HG03139 (cell line): ENCODE measurements around the gene CAPN15.
"Not testable (repeated sequence)": the region's sequence is repeated elsewhere in the genome, so short reads cannot be mapped to it uniquely, and the experiment has no call there.

Experiments
- ATAC-seq: cut with Tn5 transposase; IDR thresholded peaks from one replicate; pipeline ENCODE4 v1.9.1; 2021; ENCODE audit not compliant: unreplicated experiment

Gene CAPN15

DNA sequence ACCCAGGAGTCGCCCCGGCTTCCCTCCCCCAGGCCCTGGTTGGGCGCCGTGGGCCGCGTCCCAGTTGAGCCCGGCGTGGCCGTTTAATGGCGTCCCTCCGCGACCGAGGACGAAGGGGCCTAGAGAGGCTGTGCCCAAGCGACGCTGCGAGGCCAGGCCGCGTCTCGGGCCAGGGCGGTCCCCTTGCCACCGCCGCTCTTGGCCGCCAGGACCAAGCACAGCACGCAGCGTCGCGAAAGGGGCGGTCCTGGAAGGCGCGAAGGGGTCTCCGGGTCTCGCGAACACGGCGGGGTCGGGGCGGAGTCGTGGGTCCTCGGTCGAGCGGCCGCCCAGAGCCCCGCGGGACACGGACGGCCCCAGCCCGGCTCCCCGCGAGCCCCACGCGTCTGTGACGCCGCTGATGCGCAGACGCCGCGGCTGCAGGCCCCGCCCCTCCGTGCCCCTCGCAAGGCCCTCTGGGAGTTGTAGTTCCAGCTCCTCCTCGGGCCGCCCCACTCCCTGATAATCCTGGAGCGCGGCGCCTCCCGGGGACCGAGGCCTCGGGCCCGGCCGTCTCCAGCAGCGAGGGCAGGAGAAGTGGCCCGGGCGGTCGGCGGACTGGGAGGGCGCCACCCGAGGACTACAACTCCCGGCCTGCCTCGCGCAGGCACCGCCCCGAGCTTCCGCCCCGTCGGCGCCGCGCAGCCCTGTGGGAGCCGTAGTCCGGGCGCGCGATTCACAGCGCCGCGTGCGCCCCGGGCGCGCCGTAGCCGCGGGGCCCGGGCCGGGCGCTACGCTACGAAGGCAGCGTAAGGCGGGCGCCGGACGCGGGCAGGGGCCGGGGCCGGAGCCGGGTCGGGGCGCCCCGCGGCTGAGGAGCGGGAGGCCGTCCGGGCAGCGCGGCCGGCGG, at the start of gene CAPN15:
TSS of gene CAPN15 (plus strand) at position 698 of the 889 bp plus-strand sequence. CDS start 19,127 bp downstream, outside the sequence.
- peak; percentile 52 for ATAC-seq

DNA sequence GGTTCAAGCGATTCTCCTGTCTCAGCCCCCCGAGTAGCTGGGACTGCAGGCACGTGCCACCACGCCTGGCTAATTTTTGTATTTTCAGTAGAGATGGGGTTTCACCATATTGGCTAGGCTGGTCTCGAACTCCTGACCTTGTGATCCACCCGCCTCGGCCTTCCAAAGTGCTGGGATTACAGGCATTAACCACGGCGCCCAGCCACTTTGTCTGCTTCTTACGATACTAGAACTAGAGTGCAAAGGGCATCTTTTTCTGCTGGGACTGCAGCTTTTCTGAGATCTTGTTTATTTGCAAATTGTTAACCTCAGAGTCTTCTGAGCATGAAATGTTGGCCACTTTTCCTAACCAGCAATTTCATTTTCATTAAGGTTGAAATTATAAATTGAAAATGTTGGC, 49.2 kb upstream of the CAPN15 start:
- ATAC-seq: not testable (repeated sequence)

DNA sequence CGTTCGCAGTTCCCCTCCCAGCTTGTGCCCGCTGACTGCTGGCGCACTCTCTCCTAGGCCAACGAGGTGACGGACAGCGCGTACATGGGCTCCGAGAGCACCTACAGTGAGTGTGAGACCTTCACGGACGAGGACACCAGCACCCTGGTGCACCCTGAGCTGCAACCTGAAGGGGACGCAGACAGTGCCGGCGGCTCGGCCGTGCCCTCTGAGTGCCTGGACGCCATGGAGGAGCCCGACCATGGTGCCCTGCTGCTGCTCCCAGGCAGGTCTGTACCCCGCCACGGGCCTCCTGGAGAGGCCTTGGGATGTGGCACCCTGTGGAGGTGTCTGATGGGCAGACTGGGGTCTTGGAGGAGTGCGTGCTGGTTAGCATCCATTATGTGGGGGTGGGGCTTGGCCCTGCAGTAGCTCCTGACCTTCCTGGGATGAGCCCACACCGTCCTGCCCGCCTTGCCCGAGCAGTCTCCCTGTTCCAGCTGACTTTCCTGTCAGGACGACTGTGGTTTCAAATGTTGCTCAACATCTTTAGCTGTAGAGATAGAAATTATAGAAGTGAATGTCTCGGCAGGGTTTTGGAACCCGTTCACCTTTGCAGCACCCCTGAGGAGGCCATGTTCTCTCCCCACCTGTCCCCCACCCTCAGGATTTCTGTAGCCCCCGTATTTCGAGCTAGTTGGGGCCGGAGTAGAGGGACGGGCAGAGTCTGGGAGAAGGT, 44.9 kb upstream of the CAPN15 start:
- ATAC-seq: no peak

DNA sequence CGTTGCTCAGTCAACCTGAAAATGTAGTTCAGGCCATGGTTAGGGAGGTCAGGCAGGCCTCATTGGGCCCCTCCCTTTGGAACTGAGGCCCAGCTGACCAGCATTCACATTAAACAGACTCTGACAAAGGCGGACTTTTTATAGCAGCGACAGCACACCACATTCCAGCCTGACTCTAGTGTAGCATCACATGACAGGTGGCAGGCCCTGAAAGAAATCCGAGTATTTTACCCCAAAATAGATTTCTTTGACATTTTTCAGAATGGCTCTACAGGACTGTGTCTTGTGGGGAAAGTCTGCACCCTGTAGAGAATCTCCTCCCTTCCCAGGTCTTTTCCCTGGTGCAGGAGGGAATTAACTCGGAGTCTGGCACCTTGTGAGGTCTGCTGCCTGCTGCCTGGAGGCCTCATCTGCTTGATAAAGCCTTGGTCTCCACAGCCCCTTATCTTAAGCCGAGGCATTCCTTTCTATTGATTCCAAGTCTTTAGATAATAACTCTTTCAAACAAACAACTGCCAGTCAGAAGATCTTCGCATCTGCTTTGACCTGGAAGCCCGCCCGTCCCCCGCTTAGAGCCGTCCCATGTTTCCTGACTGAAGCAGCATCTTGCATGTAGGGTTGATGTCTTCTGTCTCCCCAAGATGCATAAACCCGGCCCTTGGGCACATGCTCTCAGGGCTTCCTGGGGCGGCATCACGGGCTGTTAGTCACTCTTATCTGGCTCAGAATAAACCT, 44.0 kb upstream of the CAPN15 start:
- no peak for ATAC-seq

DNA sequence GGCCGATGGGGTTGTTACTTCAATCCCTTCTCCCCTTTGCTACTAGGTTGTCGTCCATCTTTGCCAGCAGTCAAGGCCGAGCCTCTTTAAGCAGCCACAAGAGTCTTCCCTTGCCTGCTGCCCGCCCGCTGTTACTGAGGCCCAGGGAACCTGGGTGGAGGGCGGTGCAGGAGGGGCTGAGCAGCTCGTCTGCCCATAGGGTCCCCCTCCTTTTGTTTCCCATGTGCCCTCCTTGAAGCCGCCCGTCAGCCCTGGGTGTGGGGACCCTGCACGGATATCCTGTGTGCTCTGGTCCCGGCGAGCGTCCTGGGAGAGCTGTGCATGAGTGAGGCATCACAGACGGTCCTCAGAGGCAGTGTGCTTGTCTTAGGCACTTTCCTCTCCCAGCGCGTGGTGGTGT, 37.9 kb upstream of the CAPN15 start:
- ATAC-seq: no peak

DNA sequence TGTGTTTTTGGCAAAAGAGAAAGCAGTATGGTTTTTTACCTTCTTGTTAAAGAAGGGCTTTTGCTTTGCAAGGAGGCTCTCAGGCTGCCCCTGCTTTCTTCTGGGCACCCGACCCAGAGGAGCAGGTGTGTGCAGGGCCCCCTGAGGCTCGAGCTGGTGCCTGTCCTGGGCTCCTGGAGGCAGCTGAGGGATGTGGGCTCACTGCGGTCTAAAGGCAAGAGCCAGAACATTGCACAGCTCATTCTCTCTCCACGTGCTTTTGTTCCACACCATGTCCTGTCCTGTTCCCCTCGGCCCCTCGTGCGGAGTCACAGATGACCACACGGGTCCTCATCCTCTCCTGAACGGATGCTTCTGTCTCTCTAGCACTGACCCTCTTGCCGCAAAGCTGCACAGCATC, 36.7 kb upstream of the CAPN15 start:
- no peak for ATAC-seq

DNA sequence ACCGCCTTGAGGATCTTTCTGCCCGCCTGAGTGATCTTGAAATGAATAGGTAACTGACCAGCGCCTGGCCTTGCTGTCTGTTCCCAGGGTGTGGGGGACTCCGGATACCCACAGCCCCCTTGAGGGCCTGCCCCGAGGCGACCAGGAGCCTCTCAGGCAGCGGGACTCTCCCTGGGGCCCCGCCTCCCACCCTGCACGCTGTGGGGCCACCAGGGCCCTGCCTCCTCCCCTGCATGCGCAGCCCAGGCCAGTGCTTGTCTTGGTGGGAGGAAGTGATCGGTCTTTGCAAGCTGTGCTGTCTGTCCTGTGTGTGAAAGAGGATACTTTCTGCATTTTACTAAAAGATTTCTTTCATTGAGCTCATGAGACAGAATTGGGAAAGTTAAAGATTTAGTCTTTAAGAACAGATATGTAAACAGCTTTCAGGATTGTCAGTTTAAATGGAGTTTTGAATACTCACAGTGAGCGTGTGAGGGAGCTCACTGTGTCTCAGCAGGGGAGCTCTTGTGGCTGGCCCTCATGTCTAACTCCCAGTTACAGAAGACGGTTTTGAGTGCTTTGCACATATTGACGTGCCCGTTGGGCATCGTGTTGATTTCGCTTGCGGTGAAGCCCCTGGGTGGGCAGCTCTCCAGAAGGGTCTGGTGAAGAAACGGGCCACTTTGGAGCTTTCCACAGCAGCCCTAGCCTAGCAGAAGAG, 36.1 kb upstream of the CAPN15 start:
- ATAC-seq: no peak

DNA sequence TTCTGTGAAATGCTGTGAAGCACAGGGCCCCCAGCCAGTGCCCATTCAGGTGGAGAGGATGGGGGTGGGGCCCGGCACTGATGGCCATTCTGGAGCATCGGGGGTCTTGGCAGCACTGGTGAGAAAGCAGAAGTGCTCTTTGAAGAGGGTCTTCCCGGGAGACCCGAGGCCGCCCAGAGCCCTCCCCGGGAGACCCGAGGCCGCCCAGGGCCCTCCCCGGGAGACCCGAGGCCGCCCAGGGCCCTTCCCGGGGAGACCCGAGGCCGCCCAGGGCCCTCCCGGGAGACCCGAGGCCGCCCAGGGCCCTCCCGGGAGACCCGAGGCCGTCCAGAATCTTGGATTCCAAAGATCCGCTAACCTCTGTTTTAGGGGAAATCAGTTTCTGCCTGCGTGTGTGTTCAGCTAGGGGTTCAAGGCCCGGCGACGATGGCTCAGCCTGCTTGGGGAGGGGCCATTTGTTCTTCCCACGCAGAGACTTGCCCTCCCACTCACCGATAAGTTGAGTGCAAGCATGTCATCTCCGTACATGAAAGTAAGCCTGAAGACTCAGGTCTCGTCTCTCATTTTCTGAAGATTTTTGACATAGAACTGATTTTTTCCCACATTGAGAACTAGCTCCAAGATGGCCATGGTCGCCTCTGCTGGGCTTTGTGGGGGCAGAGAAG, 35.2 kb upstream of the CAPN15 start:
- no peak for ATAC-seq

DNA sequence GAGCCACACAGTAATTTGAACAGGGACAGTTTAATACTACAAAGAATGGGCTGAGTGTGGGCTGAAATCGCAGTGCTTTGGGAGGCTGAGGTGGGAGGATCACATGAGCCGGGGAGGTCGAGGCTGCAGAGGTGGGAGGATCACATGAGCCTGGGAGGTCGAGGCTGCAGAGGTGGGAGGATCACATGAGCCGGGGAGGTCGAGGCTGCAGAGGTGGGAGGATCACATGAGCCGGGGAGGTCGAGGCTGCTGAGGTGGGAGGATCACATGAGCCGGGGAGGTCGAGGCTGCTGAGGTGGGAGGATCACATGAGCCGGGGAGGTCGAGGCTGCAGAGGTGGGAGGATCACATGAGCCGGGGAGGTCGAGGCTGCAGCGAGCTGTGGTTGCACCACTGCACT, 32.8 kb upstream of the CAPN15 start:
- ATAC-seq: not testable (repeated sequence)

DNA sequence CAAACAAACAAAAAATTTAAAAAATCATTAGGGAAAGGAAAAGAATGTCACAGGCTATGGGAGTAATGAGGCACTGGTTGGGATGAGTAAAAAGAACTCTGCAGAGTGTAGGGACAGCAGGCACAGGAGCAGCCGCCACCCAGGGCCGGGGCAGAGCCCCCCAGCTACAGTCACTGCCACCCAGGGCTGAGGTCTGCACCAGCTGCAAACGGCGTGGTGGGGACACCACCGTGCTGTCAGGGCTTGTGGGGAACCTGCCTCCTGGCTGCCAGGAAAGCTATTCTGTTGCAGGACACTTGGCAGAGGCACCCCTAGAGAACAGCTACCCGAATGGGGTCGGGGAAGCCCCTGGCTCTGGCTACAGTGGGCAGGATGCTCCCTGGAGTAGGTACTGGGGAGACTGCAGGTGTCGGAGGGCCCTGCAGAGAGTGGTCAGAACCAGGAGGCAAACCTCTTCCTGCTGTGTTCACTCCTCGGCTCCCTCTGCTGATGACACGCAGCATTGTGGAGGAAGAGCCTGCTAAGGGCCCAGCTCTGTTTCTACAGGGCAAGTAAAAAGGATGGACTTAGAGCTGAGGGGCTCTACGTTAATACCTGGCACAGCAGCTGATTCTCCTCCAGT, 32.3 kb upstream of the CAPN15 start:
- ATAC-seq: no peak

DNA sequence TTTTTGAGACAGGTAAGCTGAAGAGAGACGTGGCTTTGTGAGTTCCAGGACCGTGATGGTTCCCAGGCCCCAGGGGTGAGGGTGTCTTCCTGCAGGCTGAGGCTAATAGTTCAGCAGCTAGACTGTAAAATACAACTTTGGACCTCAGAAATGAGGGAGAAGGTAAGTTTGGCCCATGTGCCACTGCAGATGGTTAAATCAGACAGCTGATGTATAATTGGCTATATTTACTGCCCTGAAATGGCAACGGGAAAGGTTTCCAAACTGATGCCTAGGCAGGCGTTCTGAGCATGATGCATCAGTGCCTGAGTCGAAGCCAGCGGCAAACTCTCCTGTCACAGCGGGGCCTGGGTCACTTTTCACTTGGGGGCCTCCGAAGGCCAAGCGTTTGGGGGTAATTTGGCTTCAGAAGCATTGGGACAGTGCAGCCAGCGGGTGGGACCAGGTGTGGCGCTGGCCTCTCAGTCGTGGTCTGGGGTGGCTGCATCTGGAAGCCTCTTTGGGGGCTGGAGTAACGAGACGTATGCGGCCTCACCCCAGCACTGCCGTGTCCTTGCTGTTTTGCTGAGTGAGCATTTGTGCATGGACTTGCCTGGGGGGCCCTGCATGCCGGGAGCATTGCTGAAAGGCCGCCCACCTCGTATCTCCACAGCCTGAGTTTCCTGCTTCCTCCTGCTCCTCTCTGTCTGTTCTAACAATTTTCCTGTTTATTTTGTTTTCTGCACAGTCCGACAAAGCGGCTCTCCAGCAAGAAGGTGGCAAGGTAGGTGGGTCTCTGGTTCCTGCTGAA, 31.2 kb upstream of the CAPN15 start:
- no peak for ATAC-seq

DNA sequence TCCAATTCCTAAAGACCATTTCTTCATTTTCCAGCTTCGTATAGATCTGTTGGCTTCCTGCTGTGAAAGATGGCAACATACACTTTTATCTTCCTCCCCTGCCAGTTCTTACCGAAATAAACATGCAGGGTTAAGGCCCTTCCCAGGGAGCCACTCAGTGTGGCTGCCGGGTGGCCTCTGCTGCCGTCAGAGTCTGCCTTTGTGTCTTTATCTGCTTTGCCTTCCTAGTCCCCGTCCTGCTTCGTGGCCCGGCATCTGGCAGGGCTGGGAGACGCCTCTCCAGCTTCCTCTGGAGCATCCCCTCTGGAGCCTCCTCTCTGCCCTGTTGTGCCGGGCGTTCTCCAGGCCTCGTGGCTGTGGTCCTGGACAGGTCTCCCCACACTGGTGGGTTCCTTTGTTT, 30.3 kb upstream of the CAPN15 start:
- no peak for ATAC-seq

DNA sequence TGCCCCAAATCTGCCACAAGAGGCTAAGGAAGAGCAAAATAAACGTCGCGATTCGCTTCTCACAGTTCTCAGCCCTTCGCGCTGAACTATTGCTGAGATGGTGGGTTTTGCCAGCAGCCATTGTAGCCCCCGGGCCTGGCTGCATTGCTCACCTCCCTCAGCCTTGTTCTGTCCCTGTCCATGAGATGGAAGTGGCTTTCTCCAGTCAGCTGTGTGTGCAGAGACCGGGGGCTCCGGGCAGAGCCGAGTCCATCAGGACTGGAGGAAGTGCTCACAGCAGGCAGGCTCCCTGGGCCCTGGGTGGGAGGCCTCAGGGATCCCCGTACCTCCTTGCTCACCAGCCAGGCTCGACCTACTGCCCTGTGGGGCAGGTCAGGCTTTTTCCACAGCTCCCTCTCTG, 27.6 kb upstream of the CAPN15 start:
- no peak for ATAC-seq

DNA sequence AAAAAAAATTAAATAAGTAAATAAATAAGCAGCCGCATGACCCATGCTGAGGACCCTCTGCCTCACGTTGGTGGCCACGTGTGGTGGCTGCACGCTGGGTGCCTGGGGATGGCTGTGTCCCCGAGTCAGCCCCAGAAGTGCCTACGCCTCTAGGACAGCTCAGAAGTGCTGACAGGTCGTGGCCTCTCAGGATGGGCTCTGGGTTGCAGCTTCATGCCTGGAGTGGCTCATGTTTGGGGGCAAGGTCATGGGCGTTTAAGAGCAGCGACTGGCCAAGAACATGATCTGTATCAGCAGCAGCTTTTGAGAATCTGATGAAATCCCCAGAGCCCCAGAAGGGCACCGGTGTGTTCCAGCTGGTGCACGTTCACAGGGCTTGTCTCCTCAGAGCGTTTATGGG, 26.8 kb upstream of the CAPN15 start:
- ATAC-seq: no peak

DNA sequence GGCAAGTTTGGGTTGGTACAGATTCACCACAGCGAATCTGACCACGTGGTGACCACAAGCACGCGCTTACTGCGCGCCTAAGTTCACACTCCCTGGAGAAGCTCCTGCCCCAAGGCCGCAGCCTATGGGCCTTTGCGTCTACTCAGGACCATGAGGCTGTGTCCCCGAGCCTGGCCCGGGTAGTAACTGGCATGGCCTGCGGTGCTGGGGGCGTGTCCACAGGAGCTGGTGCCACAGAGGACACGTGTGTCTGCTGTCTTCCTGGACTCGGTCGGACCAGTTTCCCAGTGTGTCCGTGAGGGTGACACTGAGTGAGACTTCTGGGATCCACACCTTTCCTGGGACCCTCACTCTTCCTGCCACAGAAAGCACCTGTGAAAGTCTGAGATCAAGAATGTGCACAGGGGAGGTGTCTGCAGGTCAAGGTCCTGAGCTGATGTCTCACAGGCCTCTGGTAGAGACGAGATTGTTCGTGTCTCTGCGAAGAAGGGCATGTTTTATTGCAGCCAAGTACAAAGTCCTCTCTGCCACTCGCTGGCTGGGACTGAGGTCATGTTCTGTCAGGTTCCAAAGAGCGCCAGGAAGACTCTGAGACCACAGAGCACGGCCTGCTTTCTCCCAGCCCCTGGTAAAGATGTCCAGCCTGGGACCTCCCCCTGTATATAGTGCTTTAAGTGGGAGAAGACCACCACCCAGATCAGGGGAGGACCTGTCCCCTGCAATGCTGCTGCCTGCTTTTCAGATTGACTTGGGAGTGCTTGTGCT, 25.2 kb upstream of the CAPN15 start:
- no peak for ATAC-seq

DNA sequence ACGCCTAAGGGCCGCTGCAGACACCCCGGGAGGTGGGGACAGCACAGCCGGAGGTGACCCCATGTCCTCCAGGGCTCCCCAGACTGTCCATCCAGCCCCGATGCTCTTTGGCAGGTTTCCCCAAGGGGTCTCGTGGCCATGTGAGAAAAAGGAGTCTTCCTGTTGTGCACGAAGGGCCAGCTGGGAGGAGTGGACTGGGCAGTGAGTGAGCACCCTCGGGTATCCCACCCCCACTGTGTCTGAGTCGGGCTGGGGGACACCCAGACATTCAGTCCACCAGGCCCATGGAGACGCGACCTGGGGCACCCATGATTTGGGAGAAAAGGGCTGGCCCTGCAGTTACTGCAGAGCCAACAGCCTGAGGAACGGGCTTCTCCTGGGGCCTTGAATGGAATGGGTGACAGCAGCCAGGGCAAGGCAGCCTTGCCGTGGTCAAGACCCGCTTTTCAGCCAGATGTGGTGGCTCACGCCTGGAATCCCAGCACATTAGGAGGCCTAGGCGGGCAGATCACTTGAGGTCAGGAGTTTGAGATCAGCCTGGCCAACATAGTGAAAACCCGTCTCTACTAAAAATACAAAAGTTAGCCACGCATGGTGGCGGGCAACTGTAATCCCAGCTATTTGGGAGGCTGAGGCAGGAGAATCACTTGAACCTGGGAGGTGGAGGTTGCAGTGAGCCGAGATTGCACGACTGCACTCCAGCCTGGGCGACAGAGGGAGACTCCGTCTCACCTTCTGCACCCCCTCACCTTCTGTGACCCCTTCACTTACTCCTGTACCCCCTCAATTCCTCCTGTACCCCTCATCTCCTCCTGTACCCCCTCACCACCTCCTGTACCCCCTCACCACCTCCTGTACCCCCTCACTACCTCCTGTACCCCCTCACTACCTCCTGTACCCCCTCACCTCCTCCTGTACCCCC, 24.1 kb upstream of the CAPN15 start:
- no peak for ATAC-seq

DNA sequence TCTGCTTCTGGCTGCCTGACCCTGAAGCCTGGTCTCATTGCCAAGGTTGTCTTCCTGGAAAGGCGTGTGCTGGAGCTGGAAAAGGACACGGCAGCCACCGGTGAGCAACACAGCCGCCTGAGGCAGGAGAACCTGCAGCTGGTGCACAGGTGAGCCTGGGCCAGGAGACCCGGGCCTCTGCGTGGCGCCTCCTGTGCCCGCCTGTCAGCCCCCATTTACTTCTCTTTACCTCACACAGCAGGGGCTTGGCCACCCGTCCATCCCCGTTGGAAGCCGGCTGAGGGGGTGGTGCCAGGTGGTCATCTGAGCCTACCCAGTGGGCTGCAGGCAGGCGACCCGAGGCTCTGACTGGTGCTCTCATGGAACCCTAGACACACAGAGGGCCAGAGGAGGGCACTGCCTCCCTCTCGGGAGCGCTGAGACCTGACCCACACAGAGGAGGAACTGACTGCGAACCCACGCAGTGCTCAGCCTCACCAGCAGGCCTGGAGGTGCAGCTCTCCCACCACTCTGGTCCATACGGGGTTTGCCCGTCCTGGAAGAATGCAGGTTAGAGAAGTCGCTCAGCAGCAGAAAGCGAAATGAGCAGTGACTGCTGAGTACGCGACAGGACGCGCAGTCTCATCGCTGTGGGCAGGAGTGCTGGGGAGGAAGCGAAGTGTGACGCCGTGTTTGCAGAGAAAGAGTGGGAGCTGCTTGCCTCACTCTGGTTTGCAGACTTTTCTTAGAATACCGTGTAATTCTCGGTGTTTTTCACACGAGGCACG, 21.9 kb upstream of the CAPN15 start:
- no peak for ATAC-seq
